HG03066 (cell line): ENCODE data around the gene NEIL3.
"Not testable (repeated sequence)": the region's sequence is repeated elsewhere in the genome, so short reads cannot be mapped to it uniquely, and the experiment has no call there.

ENCODE experiments used
- ATAC-seq: cut with Tn5 transposase; IDR thresholded peaks from one replicate; pipeline ENCODE4 v1.9.1; 2021; ENCODE audit warnings: low read depth; ENCODE audit not compliant: unreplicated experiment

Gene NEIL3

DNA sequence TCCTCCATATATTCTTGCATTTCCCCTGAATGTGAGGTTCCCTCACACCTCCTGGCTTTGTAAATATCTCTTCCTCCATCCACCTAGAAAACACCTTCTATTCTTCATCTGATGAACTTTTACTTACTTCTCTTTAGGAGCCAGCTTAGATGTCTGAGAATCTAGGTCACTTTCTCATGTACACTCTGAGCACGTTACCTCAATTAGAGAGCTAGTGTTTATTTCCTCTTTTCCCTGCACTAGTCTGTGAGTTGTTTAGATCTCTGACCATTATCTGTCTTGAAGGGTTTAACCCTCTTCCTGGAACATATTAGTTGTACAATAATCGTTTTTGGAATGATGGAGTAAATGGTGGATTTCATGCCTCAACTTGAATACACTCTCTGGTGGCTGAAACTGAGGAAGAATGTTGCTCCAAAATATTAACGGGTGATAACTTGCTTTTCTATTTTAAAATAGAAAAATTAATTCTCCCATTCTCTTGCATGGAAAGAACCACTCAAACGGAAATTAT is 8.5 kb upstream of the NEIL3 start:
- no peak for ATAC-seq

DNA sequence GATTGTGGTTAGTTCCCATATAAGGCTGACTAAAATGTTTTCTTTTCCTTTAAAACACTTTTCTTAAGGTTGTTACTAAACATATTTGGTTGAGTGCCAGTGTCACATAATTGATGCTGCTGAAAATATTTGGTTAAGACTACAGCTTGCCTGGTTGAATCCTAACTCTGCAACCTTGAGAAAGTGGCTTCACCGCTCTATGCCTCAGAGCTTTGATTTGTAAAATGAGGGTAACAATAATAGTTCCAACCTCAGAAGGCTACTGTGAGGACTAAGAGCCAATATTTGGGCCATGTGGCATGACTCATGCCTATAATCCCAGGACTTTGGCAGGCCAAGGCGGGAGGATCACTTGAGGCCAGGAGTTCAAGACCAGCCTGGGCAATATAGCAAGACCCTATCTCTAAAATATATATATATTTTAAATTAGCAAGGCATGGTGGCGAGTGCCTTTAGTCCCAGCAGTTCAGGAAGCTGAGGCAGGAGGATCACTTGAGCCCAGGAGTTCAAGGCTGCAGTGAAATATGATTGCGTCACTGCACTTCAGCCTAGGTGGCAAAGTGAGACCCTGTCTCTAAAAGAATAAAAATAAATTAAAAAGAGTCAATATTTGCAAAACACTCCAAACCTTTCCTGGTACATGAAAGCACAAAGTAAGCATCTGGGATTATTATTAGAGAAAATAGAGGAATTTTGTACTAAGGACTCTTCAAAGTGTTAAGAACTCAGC is 7.1 kb upstream of the NEIL3 start:
- ATAC-seq, result no peak

DNA sequence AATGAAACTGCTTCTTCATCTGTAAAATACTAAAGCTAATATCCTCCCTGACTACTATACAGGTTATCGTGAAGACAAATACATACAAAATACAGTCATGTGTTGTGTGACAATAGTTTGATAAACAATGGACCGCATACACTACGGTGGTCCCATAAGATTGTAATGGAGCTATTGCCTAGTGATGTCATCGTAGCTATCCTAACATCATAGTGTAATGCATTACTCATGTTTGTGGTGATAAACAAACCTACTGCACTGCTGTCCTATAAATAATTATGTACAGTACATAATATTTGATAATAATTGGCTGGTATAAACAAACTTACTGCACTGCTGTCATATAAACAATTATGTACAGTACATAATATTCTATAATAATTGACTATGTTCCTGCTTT is 5.6 kb upstream of the NEIL3 start:
- ATAC-seq, result no peak

DNA sequence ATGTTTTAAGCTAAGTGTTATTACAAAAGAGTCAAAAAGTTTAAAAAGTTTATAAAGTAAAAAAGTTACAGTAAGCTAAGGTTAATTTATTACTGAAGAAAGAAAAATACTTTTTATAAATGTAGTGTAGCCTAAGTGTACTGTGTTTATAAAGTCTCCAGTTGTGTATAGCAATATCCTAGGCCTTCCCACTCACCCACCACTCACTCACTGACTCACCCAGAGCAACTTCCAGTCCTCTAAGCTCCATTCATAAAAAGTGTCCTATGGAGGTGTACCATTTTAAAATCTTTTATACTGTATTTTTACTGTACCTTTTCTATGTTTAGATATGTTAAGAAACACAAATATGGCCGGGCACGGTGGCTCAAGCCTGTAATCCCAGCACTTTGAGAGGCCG is 4.8 kb upstream of the NEIL3 start:
- not testable (repeated sequence) for ATAC-seq

DNA sequence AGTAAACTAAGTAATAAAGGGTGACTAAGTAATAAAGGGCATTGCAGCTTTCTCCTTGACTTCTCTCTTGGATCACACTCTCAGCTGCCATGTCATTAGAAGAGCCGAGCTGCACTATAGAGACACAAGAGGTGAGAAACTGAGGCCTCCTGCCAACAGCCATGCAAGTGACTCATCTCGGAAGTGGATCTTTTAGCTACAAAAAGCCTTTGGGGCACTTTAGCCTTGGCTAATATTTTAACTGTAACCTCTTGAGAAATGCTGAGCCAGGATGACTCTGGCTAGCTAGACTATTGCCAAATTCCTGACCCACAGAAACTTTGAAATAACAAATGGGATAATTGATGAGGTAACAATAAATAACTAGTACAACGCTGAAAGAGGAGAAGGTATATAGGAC is 1.5 kb upstream of the NEIL3 start:
- ATAC-seq, result no peak

DNA sequence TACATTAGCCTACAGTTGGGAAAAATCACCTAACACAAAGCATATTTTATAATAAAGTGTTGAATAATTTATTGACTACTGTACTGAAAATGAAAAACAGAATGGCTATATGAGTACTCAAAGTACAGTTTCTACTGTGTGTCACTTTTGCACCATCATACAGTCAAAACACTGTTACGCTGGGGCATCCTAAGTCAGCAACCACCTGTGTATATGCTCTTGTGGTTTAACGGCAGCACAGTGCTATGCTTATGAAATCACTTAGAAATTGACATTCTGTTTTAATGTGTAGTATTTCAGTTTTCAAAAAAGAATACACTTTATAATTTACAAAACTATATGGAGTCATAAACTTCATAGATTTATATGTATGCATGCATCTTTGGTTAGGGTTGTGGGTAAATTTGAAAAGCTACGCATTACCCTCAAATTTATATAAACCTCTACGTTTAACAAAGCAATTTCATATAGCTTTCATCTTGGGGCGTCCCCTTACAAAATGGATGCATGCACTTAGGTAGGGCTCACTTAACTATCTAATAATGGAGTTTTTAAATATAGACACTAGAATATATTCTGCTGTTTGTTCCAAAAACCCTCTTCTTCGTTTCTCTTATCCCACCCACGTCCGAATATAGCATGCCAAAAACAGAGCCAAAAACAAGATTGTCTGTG is 690 bp upstream of the NEIL3 start:
- ATAC-seq, result peak; percentile 1

DNA sequence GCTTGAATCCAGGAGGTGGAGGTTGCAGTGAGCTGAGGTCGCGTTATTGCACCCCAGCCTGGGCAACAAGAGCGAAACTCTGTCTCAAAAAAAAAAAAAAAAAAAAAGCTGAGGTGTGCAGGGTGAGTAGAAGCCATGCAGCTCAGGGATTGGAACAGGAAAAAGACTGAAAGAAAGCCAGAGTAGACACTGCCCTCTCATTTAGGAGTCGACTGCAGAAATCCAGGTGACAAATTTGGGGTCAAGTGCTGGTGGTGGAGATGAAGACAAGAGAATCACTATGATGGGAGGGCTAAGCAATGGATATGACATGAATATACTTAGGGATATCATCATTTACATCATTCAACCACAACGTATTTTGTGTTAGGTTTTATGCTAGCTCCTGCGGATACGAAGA is 1.9 kb downstream of the NEIL3 start:
- no peak for ATAC-seq

DNA sequence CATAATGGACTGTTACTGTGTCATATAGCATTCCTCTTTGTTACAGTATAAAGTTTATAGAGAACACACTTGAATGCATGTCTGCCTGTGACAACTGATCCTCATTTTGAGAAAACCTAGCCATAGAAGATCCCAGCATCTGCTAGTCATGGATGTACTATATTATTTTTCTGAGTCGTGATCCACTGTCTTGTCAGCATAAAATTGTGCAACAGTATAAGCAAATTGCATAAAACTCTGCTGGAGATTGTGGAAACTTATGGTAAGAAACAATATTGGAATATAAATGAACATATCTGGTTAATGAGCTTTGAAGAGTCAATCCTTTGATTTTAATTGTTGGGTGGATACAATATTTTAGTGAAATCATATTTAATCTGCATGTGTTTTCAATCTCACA is 3.6 kb downstream of the NEIL3 start:
- no peak for ATAC-seq

DNA sequence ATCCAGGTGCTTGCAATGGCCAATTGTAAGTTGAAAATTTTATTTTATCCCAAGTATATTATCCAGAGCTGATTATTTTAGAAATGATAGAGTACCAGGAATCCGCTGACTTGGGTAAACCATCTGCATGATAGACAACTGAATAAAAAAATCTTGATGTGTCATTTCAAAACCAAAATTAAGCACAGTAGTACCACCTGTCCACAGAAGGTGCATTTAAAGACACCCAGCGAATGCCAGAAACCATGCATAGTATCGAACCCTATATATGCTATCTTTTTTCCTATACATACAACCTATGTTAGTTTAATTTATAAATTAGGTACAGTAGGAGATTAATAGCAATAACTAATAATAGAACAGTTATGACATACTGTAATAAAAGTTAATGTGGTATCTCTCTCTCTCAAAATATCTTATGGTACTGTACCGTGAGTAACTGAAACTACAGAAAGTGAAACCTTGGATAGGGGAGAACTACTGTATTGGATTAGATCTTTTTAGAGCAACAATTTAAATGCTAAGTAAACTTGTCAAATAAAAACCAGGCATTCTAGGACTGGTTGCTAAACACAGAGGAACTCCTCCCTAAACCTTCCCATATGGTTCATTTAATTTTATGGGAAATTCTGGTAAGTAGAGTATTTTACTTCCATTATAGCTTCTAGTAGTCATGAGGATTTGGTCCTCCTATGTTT is 6.2 kb downstream of the NEIL3 start:
- no peak for ATAC-seq

DNA sequence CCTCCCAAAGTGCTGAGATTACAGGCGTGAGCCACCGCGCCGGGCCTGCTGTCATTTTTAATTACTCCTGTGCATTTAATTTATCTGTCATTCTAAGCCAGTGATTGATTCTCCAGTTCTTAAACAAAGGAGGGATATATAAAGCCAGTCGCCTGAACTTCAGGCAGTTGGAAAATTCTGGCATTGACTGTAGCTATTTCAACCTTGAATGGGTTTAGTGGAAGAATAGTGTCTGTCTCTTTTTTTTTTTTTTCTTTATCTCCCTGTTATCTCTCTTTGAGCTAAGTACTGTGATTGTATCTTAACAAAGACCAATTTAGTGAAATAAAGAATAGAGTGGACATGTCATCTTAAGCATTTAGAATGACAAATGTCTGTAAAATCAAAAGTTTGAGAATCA is 11.0 kb downstream of the NEIL3 start:
- no peak for ATAC-seq

DNA sequence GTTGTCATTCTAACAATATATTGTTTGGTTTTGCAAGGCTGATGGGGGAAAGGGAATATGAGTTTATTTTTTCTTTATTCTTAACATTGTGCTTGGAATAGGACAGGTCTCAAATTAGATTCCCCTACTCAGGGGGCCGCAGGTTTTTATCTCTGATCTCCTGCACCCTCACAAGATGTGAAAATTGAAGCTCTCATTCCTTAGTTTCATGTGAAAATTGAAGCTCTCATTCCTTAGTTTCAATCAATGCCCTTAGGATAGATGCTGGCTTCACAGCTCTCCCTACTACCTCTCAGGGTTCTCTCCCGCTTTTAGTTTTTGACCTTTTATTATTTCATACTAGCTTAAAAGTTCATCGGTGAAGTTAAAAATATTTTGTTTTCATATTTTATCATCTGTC is 12.0 kb downstream of the NEIL3 start:
- ATAC-seq, result no peak

DNA sequence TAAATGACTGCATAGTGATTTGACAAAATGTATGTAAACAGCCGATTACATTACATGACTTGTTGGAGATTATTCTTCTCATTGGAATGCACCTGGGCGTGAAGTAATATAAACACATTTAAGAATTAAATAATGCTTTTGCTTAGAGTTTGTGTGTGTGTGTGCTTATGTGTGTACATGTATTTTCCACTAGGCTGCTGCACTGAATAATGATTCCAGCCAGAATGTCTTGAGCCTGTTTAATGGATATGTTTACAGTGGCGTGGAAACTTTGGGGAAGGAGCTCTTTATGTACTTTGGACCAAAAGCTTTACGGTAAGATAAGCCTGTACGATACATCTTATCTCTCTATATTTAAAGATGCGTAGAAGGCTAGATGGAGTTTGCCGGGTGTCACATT is 12.6 kb downstream of the NEIL3 start:
- no peak for ATAC-seq

DNA sequence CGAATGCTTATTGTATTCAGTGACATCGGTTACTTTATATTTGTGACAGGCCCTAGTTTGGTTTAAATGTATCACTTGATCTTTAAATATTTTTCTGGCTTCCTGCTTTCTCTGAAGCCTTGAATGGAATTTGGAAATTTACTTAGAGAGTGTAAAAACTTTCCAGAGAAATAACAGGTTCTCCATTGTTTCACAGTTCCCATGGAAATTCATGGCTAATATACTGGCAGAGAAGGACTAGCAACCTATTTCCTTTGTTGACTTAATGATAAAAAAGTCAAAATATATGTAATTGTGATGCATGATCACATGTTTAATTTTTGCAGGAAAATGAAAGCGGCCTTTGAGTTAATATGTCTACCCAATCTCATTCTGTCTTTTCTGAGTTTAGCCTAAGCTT is 13.2 kb downstream of the NEIL3 start:
- no peak for ATAC-seq

DNA sequence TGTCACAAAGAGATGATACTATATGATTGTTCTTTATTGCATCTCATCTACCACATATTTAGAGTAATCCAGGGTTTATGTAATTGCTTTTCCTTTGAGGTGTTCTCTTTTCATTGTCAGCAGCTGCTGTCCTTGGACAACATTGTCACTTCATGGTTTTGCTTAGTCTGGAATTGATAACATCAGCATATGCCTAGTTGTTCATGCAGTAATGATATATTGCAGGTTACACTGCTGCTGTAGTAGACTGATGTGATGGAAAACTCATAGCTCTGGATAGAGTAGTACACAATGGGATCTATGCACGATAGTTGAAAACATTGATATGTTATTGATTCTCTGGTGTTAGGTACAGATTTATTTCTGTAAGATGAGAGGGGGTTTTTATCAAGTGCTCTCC is 13.7 kb downstream of the NEIL3 start:
- ATAC-seq, result no peak

DNA sequence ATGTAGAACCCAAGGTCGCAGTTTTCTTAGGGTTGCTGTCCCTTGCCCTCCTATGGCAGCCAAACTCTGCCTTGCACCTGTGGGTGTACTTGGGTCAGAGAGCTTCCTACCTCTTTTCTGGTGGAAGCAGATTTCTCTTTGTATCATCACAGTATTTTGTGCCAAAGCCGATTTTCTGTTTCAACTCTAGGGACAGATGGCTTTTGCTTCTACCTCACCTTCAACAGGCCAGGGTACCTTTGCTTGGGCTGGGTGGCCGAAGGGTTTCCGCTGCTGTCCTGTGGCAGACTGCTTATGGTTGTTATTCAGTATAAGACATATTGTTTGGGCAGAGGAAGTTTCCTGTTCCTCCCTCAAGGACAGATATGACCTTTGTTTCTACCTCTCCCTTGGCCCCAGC is 22.4 kb downstream of the NEIL3 start:
- ATAC-seq, result no peak

DNA sequence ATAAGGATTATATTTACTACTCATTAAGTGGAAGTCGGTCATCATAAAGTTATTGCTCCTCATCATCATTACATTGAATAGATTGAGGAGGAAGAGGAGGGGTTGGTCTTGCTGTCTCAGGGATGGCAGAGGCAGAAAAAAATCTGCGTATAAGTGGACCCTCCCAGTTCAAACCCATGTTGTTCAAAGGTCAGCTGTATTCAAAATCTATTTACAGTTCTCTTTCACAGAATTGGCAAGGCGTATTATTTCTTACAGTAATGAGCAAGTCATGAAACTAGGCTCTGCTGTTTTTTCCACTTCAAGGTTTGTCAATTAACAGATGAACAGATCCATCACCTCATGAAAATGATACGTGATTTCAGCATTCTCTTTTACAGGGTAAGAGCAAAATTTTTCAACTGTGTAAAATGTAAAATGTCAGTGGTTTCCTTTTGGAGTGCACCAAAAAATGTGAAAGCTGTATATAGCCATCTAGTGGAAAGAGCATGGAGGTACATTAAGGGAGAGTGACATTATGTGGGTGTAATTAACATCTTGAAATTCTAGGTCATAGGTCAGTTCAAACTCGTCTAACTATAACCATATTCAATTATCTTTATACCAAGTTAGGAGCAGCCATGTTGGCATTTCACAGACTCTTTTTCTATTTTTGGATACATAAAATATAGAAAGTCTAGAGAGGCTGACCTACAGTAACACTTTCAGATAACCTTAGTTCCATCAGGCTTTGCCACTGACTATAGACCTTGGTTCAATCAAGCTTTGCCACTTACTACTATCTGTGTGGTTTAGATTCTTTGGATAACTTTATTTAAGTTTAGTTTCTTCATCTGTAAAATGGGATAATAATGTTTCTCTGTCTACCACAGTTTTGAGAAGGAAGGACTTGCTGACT is 30.1 kb downstream of the NEIL3 start:
- peak; percentile 98 for ATAC-seq

DNA sequence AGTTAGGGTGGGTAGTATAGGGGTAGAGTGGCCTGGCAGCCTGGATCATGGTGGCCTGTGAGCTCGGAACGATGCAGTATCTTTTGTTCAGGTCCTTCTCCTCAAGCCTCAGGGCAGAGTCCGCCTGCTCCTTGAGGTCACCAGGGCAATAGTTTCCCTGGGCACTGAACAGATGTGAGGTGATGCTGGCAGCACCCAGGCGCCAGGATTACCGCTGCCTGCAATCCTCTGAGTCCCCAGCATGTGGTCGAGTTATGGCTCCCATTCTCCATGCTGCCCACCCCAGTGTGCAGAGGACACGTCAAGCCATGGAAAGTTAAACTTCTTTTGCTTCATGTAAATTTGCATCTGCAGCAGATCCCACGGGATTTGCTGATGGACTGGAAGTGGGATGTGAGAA is 38.7 kb downstream of the NEIL3 start:
- ATAC-seq, result no peak

DNA sequence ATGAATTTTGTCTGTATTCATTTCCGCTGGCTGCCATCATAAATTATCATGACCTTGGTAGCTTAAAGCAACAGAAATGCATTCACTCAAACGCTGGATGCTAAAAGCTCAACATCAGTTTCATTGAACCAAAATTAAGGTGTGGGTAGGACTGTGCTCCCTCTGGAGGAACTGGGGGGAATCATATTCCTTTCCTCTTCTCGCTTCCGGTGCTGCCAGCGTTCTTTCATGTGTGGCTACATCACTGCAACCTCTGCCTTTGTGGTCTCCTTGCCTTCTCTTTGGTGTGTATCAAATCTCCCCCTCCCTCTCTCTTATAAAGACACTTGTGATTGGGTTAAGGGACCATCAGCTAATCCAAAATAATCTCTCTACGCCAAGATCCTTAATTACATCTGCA is 39.5 kb downstream of the NEIL3 start:
- no peak for ATAC-seq

DNA sequence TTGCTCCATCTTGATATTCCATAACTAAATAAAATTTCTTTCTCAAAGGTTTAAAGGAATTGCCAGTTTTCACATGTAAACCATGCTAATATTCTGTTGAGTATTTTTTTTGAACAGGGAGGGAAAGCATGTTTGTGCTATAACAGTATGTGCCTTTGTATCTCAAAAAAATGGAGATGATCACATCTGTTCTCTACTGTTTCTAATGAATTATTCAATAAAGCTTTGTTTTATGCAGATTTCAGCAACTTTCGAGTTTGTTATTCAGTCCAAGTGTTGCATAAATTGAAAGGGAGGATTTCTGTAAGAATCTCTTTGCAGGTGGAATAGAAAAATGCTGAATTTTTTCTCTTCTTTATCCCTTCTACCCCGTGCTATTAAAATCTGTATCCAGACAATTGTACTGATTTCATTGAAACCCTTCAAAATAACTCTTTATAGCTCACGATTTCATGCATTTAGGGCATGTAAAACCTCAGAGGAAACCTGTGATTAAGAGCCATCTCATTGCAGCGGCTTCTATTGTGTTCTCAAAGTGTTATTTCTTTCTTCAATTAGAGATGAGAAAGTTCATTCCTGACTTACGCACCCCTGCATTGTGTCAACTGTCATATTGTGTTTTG is 42.1 kb downstream of the NEIL3 start:
- ATAC-seq, result no peak

DNA sequence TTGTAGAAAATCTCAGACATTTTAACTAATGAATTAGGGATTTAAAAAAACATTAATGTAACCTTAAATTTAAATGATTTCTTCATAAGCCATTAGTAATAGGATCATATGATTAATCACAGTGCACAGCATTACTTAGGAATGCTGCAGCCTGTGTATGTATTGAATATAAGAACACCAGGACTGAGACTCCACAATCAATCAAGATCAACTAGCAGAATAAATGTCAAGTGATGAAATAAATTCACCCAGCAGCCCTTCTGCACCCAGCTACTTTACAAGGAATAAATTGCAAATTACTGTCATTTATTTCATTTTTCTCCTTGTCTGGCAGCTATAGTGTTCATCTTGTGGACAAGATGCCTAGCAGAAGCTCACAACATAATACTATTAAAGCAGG is 46.5 kb downstream of the NEIL3 start:
- ATAC-seq, result no peak
